Adipocyte (in vitro differentiated cells): Measurements from ENCODE around the gene HPCAL1.

Experiments
- DNase-seq: peaks from one replicate; pipeline ENCODE4 v3.0.0-alpha.2; 2015; ENCODE audit warnings: low read depth
- H3K27me3 ChIP-seq: replicated peaks from 2 replicates; pipeline ENCODE4 v1.7.0; 2013; ENCODE audit warnings: mild to moderate bottlenecking, low read length, moderate library complexity; ENCODE audit not compliant: control insufficient read depth, insufficient read depth
- H3K36me3 ChIP-seq: 2 replicates; pipeline ENCODE4 v1.7.0; 2013; ENCODE audit warnings: low read length, mild to moderate bottlenecking, moderate library complexity; ENCODE audit not compliant: control insufficient read depth, insufficient read depth, severe bottlenecking
- H3K4me1 ChIP-seq: 2 replicates; pipeline ENCODE4 v1.7.0; 2013; ENCODE audit warnings: mild to moderate bottlenecking, low read length, moderate library complexity; ENCODE audit not compliant: control insufficient read depth, insufficient read depth
- H3K4me3 ChIP-seq: 2 replicates; pipeline ENCODE4 v1.7.0; 2013; ENCODE audit warnings: mild to moderate bottlenecking, low read length, moderate library complexity
- H3K9ac ChIP-seq: 2 replicates; pipeline ENCODE4 v1.7.0; 2013; ENCODE audit warnings: mild to moderate bottlenecking, low read length, moderate library complexity
- H3K9me3 ChIP-seq: 2 replicates; pipeline ENCODE4 v1.7.0; 2013; ENCODE audit warnings: mild to moderate bottlenecking, low read length, moderate library complexity; ENCODE audit not compliant: control insufficient read depth

The HPCAL1 gene

DNA sequence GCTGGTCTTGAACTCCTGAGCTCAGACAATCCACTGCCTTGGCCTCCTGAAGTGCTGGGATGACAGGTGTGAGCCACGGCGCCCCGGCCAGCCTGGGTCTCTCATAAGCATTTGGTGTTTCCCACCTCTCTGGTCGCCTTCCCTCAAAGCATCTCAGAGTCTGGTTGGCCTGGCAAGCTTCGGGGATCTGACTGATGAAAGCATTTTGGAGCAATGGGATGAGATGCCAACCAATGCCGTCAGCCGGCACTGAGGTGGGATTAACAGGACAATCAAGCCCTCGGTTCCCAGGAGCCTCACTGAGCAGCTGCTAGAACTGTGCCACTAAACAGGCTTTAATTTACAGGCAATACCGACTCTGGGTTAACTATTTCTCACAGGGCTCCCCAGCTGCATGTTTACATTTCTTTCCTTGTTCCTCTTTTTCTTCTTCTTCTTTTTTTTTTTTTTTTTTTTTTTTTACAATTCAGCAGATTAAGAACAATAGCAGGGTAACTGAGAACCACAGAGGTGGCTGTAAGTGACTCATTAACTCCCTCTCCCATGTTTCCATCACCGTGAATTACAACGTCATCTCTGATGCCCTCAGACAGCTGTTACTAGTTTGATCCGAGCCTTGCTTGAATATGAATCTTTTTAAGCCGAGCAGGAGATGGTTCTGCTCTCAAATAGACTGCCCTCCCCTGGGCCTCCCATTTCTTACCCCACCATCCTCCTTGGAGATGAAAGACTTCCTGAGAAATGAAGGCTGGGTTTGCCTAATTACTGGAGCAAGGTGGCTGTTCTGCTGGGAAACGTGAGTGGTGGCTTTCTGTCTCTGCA lies 107.5 kb downstream of the HPCAL1 start:
- no peak for DNase-seq
- H3K36me3 ChIP-seq = no peaks in the 10 kb centered on the region
- peaks cover 20% of the 10 kb centered on the region for H3K27me3 ChIP-seq
- H3K4me1 ChIP-seq = peaks cover 34% of the 10 kb centered on the region
- no peak overlapping the region for H3K4me3 ChIP-seq
- no peaks in the 10 kb centered on the region for H3K9me3 ChIP-seq
- no peak overlapping the region for H3K9ac ChIP-seq

DNA sequence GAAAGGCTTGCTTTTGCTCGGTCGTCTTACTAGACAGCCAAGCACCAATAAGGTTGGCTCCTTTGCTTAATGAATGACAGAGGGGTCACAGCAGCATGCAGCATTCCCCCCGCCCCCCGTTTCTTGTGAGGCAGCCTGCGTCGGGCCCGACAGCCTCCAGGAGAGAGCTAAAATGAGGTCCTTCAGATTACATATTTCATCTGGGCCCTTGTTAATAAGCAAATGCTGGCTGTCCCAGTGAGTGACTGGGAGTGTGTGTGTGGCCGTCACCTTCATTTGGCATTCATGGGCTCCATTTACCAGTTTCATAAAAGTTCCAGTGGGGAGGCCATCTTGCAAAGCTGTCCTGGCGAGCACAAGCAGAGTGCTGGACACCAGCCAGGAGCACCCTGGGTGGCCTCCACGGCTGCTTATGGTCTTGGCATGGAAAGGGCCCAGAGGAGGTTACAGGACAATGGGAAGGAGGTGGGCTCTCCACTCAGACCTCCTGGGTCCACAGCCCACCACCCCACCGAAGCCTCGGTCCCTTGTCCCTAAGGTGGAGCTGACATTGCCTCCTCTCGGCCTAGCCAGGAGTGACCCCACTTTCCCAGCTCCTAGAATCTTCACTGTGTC lies 108.2 kb downstream of the HPCAL1 start:
- DNase-seq = no peak
- Histone ChIP-seq H3K27me3 (peaks cover 18% of the 10 kb centered on the region), H3K36me3 (no peaks in the 10 kb centered on the region), H3K4me1 (peaks cover 27% of the 10 kb centered on the region), H3K4me3 (no peak overlapping the region), H3K9ac (no peak overlapping the region), H3K9me3 (no peaks in the 10 kb centered on the region)

DNA sequence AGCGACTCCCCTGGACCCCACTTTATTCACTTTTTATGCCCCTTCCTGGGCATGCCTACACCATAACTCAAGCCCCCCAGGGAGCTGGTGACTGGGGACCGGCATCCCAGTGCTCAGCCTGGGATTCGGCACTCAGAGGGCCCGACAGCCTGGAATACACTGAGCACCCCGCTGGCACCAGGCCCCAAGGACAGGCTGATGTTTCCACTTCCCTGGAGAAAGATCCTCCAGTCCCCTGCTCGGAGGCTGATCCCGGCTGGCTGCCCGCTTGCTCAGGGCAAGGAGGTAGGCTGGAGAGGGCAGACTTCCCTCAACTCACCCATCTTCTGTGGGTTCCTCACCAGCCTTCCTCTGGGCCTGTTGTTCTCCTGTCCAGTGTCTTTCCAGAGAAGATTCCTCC lies 108.9 kb downstream of the HPCAL1 start:
- Histone ChIP-seq H3K9me3 (no peaks in the 10 kb centered on the region), H3K9ac (no peak overlapping the region), H3K4me3 (no peak overlapping the region), H3K4me1 (peaks cover 21% of the 10 kb centered on the region), H3K36me3 (no peaks in the 10 kb centered on the region), H3K27me3 (peaks cover 12% of the 10 kb centered on the region)
- DNase-seq = no peak

DNA sequence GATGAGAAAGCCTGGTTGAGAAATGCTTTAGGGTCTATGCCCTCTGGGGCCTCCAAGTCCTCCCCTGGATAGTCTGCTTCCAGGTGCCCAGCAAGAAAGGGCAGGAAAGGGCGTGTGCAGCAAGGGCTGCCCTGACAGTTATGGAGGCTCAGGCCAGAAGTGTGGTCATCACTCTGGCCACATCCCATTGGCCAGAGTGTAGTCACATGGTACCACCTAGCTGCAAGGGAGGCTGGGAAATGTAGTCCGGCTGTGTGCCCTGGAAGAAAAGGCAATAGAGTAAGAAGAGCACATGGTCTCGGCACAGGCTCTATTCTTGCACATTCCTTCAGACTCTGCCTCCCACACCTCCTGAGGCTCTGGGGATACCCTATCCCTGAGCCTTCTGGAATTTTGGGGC lies 109.7 kb downstream of the HPCAL1 start:
- H3K9ac ChIP-seq = no peak overlapping the region
- peaks cover 4% of the 10 kb centered on the region for H3K27me3 ChIP-seq
- no peaks in the 10 kb centered on the region for H3K36me3 ChIP-seq
- no peak overlapping the region for H3K4me3 ChIP-seq
- no peaks in the 10 kb centered on the region for H3K9me3 ChIP-seq
- no peak for DNase-seq
- peaks cover 16% of the 10 kb centered on the region for H3K4me1 ChIP-seq

DNA sequence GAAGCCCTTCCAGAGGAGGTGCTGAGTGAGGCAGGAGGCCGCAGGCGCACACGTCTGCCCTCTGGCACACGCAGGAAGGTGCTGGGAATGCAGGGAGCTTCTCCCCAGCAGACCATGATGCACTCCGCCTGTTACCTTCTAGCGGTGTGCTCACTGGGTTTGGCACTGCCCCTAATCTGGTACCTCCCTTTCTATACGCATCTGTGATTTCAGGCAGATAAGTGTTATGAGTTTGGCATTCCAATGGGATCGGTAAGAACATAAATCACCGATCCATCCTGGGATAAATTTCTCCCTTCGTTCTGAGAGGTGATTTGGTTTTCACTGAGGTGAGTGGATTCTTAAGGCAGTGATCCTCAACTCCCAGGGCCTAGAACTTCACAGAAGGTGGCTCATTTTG lies 110.8 kb downstream of the HPCAL1 start:
- Histone ChIP-seq H3K9me3 (no peaks in the 10 kb centered on the region), H3K4me3 (no peak overlapping the region), H3K36me3 (no peaks in the 10 kb centered on the region), H3K4me1 (peaks cover 5% of the 10 kb centered on the region), H3K9ac (no peak overlapping the region), H3K27me3 (no peaks in the 10 kb centered on the region)
- no peak for DNase-seq

DNA sequence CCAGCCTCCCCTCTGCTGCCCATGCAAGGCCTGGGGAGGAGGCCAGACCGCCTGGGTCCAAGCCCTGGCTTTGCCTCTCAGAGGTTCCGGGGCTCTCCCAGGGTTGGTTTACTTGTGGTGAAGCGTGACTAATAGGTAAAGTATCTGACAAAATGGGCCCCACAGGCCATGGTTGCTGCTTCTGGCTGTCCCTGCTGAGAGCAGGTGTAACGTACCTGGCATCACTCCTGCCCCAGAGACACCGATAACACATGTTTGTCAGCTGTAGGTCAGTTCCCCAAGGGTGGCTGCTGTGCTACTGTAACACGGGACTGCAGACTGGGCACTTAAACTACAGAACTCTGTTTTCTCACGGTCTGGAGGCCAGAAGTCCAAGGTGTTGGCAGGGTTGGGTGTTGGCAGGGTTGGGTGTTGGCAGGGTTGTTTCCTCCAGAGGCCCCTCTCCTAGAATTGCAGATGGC lies 111.3 kb downstream of the HPCAL1 start:
- Histone ChIP-seq H3K27me3 (no peaks in the 10 kb centered on the region), H3K4me3 (no peak overlapping the region), H3K9ac (no peak overlapping the region), H3K9me3 (no peaks in the 10 kb centered on the region), H3K4me1 (peaks cover under 1% of the 10 kb centered on the region), H3K36me3 (no peaks in the 10 kb centered on the region)
- no peak for DNase-seq

DNA sequence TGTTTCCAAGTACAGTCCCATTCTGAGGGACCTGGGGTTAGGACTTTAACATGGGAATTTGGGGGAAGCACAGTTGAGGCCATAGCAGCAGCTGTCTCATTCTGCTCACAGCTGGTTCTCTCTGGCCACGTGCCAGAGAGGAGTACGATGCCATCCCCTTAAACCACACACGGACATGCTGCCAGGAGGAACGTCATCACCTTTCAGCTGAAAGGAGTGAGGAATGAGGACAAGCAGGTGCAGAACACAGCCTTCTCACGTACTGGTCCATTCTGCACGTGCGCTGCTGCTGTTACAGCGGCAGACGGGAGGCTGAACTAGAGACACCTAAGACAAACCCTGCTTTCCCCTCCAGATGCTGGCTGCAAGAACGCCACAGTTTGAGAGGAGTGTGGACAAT lies 111.9 kb downstream of the HPCAL1 start:
- H3K9me3 ChIP-seq = no peaks in the 10 kb centered on the region
- H3K4me1 ChIP-seq = no peaks in the 10 kb centered on the region
- DNase-seq = no peak
- H3K9ac ChIP-seq = no peak overlapping the region
- no peaks in the 10 kb centered on the region for H3K27me3 ChIP-seq
- no peak overlapping the region for H3K4me3 ChIP-seq
- H3K36me3 ChIP-seq = no peaks in the 10 kb centered on the region

DNA sequence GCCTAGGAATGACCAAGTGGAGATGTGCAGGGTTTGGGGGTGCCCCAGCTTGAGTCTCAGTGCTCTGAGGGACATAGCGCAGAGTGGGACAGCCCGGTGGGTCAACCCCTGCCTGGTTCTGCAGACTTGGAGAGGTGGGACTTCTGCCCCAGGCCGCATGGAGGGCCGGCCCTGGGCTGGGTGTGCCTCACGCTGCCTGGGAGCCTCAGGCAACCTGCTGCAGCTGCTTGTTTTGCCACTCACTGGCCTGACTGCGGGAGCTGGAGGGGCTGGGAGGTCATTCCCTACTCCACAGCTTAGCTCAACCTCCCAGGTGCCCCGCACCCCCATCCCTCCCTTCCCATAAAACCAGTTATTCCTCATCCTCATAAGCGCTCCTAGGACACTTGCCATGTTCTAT lies 112.3 kb downstream of the HPCAL1 start:
- DNase-seq = no peak
- Histone ChIP-seq H3K4me3 (no peak overlapping the region), H3K9ac (no peak overlapping the region), H3K36me3 (no peaks in the 10 kb centered on the region), H3K27me3 (no peaks in the 10 kb centered on the region), H3K9me3 (no peaks in the 10 kb centered on the region), H3K4me1 (no peaks in the 10 kb centered on the region)

DNA sequence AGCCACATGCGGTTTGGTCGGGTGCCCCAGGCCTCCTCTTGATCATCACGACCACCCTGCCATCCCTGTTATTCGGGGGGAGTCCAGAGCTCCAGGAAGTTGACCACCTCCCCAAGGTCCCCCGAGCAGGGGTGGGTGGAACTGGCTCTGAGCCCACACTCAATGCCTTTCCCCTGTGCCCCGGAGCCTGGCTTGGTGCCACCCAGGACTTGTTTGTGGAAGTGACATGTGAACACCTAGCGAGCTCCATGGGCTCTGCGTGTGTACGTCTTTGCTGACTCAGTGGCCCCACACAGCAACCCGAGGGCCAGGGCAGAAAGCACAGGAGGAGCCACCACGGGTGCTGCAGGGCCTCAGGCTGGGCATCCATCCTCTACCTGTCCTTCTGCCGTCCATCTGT lies 112.9 kb downstream of the HPCAL1 start:
- DNase-seq = no peak
- Histone ChIP-seq H3K36me3 (no peaks in the 10 kb centered on the region), H3K27me3 (no peaks in the 10 kb centered on the region), H3K4me1 (no peaks in the 10 kb centered on the region), H3K4me3 (no peak overlapping the region), H3K9ac (no peak overlapping the region), H3K9me3 (no peaks in the 10 kb centered on the region)

DNA sequence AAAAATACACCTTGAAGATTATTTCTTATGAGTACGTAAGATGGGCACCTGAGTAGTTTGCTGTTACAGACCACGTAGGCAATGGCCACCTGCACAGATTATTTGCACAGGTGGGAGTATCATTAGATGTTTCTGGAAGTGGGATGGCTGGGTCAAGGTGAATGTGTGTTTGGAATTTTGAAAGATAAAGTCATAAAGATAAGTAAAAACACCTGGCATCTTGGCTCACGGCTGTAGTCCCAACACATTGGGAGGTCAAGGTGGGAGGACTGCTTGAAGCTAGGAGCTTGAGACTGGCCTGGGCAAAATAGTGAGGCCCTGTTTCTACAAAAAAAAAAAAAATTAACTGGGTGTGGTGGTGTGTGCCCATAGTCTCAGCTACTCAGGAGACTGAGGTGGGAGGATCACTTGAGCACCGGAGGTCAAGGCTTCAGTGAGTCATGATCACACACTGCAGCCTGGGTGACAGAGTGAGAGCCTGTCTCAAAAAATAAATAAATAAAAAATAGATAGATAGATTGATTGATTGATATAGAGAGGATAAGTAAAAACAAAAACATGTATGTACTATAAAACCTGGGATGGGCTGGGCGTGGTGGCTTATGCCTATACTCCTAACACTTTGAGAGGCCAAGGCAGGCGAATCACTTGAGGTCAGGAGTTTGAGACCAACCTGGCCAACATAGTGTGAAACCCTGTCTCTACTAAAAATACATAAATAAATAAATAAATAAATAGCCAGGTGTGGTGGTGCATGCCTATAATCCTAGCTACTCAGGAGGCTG lies 115.0 kb downstream of the HPCAL1 start:
- H3K36me3 ChIP-seq = no peaks in the 10 kb centered on the region
- no peak overlapping the region for H3K9ac ChIP-seq
- no peak overlapping the region for H3K4me3 ChIP-seq
- no peaks in the 10 kb centered on the region for H3K9me3 ChIP-seq
- DNase-seq = no peak
- H3K4me1 ChIP-seq = no peaks in the 10 kb centered on the region
- no peaks in the 10 kb centered on the region for H3K27me3 ChIP-seq

DNA sequence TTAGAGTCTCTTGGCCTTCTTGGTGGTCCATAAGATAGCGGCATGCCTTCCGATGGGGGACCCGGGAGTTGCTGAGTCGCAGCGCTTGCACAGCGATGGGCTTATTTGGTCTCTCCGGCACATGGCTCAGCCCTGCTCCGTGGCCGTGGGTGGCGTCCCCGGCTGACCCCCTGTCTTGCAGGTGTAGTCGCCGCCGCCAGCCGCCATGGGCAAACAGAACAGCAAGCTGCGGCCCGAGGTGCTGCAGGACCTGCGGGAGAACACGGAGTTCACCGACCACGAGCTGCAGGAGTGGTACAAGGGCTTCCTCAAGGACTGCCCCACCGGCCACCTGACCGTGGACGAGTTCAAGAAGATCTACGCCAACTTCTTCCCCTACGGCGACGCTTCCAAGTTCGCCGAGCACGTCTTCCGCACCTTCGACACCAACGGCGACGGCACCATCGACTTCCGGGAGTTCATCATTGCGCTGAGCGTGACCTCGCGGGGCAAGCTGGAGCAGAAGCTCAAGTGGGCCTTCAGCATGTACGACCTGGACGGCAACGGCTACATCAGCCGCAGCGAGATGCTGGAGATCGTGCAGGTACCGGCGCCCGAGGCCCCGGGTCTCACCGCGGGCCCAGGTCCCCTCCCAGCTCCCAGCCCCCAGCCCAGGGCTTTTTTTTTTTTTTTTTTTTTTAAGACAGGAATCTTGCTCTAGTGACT lies 117.0 kb downstream of the HPCAL1 start:
- DNase-seq = no peak
- H3K27me3 ChIP-seq = no peaks in the 10 kb centered on the region
- H3K4me3 ChIP-seq = no peak overlapping the region
- no peak overlapping the region for H3K9ac ChIP-seq
- H3K36me3 ChIP-seq = no peaks in the 10 kb centered on the region
- no peaks in the 10 kb centered on the region for H3K4me1 ChIP-seq
- no peaks in the 10 kb centered on the region for H3K9me3 ChIP-seq
